CD4-positive, alpha-beta T cell treated with Interleukin-6 at 100 ng/mL for 8 hours (primary cell): ENCODE measurements around the gene GALNS.
"Not testable (repeated sequence)": the region's sequence is repeated elsewhere in the genome, so short reads cannot be mapped to it uniquely, and the experiment has no call there.

Experiments used
- DNase-seq: peaks from one replicate; pipeline ENCODE4 v3.0.0-alpha.2; 2020; ENCODE audit warnings: mixed read lengths, low spot score

GALNS gene

DNA sequence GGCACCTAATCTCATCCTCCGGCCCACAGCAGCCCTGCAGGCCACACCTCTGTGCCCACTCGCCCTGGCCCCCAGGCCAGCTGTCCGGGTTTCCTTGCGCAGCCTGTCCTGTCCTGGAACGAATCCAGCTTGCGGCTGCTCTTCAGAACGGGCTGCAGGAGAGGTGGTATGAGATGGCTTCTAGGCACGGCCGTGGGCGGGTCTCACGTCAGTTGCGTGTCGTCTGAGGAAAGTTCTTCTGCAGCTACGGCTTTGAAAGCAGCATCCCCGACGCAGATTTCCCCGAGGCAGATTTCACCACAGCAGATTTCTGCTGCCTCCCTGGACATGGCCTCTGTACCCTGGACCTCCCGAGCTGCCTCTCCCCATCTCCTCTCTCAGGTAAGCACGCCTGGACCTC, 18.2 kb downstream of the GALNS start:
- DNase-seq = no peak

DNA sequence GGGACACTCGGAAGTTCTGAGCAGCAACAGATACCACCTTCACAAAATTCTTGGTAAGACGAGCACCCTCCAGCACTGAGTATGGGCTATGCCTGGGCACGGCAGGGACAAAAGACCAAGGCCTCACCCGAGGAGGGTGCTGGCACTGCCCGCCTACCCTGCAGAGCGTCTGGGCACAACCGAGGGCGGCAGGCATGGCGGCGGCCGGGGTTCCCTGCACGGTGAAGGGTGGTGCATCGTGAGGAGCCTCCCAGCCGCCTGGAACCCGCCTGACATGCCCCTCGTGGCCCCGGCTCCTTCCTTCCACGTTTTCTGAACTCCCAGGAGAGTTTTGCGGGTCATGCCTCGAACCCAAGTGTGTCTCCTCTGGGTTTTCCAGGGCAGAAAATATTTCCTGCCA, 18.9 kb downstream of the GALNS start:
- DNase-seq = no peak

GRCh38 chr16:88836791-88837190, 20.0 kb downstream of the GALNS start:
- DNase-seq = no peak

GRCh38 chr16:88835818-88836217, 20.9 kb downstream of the GALNS start:
- no peak for DNase-seq

GRCh38 chr16:88835383-88835782, 21.4 kb downstream of the GALNS start:
- DNase-seq = no peak

GRCh38 chr16:88834670-88835069, 22.1 kb downstream of the GALNS start:
- DNase-seq = no peak

DNA sequence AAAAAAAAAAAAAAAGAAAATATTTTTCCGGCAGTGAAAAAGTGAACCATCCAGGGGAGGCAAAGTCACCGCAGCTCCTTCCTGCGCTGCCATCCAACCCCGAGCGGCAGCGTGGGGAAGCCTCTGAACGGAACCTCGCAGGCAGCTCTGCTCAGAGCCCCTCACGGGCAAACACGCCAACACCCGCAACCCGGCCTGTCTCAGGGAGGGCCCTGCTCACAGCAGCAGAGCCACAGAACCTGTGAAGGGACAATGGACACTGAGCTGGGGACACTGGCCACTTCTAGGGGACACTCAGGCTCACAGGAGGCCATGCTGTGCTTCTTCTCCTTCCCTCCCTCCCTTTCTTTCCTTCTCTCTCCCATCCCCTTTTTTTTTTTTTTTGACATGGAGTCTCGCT, 23.7 kb downstream of the GALNS start:
- DNase-seq = no peak

DNA sequence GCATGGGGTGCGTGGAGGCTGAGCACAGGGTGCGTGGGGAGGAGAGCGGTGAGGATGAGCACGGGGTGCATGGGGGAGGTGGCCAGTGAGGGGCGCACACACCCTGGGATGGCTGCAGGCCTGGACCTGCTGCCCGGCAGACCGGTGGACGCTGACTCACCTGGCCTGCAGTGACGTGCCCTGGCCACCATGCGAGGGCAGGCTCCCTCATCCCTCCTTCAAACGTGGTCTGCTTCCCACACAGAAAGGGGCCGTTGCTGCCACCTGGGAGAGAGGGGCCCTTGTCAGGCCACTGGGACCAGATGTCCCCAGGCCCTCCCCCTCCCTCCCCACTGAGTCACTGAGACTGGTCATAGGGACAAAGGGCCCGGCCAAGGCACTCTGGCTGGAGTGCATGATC, 24.9 kb downstream of the GALNS start:
- DNase-seq = no peak

GRCh38 chr16:88830783-88831182, 26.0 kb downstream of the GALNS start:
- no peak for DNase-seq

DNA sequence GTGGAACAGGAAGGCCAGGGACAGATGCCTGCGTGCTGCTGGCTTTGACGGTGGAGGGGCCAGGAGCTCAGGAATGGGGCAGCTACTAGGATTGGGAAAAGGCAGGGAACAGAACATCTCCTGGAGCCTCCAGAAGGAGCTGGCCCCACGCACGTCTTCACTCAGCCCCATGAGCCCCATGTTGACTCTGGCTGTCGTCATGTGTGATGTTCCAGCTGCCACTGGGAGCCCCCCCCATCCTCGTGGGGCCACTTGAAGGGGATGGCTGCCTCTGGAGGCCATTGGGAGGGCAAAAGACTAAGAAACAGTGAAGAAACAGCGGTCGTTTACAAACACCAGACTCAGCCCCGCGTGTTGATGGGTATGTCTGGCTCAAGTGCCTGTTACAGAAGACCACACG, 26.5 kb downstream of the GALNS start:
- no peak for DNase-seq

DNA sequence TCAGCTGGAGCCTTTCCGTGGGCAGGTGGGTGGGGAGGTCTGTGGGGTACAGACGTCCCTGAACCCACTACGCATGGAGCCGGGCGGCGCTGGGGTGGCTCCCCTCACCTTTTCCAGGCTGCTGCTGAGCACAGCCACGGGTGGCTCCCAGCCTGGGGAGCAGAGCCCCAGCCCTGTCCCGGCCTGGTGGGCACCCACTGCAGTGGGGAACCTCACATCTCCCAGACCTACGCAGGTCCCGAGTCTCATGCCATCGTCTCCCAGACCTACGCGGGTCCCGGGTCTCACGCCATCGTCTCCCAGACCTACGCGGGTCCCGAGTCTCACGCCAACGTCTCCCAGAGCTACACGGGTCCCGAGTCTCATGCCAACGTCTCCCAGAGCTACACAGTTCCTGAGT, 28.0 kb downstream of the GALNS start:
- no peak for DNase-seq

DNA sequence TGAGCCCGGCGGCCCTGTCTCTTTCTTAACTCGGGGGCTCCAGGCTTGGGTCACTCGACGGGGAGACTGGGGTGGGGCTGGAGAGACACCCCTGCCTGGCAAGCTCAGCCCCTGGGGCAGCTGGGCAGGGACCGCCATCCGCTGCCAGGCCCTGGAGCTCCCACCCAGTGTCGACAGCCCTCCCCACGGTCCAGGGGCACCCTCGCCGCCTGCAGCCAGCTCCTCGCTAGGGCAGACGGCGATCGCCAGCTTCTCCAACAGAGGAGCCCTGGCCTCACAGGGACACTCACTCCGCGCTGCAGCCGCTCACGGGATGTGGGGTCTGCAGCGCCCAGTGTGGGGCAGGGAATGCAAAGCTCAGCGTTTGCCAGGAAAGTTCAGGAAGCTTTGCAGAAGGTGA, 29.0 kb downstream of the GALNS start:
- DNase-seq = no peak

DNA sequence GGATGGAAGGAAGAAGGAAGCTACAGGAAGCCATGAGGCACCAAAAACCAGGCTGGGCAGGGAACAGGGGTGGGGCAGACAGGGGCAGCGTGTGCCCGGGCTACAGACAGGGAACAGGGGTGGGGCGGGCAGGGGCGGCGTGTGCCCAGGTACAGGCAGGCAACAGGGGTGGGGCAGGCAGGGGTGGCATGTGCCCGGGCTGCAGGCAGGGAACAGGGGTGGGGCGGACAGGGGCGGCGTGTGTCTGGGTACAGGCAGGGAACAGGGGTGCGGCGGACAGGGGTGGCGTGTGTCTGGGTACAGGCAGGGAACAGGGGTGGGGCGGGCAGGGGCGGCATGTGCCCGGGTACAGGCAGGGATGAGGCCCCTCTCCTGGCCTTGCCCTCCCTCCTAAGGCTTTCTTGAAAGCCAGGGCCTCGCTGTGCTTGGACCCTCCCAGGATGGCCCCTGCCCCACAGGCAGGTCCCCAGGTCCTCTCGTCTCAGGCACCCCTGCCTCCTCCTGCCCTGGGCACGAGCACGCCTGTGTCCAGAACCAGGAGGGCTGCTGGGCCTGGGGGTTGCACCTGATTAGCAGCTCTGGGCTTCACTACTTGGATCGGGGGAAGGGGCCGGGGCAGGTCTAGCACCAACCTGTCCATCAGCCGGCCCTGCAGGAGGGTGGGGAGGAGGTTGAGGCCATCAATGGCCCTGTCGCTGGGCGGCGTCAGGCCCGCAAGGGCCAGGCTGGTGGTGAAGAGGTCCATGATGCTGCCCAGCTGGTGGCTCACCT, 30.5 kb downstream of the GALNS start:
- DNase-seq = no peak

DNA sequence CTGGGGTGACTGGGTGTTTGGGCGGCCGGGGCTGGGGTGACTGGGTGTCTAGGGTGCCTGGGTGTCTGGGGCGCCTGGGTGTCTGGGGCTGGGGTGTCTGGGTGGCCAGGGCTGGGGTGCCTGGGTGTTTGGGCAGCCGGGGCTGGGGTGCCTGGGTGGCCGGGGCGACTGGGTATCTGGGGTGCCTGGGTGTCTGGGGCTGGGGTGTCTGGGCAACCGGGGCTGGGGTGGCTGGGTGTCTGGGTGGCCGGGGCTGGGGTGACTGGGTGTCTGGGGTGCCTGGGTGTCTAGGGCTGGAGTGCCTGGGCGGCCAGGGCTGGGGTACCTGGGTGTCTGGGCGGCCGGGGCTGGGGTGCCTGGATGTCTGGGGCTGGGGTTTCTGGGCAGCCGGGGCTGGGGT, 31.6 kb downstream of the GALNS start:
- DNase-seq = no peak

DNA sequence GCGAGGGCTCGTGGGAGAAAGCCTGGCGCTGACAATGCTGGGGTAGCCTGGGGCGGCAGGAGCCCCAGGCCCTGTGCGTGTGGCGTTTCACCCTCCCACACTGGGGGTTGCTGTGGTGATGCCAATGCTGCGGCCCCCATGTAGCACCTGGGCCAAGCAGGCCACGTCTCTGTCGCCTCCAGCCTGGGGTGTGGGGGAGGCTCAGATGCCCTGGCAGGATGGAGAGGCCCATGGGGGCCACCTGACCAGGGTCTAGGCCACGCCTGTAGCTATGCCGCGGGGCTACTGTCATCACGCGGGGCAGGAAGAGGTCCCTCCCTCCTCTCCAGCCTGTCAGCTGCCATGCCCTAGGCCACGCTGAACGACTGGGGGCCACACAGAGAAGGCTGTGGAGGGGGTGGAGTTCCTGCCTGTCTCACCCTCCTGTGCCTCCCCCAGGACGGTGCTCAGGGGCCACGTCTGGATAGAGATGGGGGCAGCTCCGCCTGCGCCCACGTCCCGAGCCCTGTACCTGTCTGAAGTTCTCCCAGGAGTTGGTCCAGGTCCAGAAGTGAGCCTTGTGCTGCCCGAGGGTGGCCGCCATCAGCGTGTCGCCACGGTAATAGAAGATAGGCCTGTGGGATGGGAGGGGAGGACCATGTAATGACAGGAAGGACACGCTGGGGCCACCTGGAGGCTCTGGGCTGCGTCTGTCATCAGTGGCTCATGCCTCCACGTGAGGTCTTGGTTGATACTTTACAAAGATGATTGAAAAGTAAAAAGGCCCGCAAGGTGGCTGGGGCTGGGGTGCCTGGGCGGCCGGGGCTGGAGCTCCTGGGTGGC, 32.3 kb downstream of the GALNS start:
- DNase-seq = no peak

DNA sequence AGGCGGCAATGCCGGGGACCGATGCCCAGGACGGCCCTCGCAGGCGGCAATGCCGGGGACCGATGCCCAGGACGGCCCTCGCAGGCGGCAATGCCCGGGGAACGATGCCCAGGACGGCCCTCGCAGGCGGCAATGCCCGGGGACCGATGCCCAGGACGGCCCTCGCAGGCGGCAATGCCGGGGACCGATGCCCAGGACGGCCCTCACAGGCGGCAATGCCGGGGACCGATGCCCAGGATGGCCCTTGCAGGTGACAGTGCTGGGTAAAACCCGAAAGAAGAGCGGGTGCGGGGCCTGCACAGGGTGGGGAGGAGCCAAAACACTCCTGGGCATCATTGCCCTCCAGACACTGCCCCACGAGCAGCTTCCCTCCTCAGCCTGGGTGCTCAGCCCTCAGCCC, 33.1 kb downstream of the GALNS start:
- not testable (repeated sequence) for DNase-seq

- no peak for DNase-seq
These were observed 34.3 kb downstream of the GALNS start for GRCh38 chr16:88822281-88823040.

DNA sequence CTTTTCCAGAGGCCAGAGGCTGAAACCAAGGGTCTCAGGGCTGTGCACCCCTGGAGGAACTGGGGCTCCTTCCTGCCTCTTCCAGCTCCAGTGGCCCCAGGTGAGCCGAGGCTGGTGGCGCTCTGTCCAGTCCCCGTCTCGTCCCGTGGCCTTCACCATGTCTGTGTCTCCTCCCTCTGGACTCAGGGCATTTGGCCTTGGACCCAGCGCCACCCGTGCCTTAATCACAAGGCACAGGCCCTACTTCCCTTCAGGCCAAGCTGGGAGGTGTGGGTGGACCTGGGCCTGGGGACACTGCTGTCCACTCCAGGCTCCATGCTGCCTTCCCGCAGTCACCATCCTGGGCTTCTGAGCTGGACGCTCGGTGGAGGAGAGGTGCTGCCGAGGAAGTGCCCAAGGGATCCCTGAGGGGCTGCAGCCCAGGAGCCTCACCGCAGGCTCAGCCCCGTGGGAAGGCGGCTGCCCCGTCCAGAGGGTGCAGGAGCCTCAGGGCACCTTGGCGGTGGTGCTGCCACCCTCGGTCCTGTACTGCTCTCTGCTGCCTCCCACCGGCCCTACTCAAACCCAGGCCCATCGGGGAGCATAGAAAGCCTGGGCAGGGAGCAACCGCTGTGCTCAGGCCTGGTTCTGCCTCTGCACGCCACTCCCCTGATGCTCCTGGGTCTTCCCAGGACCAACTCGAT, 35.4 kb downstream of the GALNS start:
- DNase-seq = no peak

- DNase-seq = no peak
These were observed 36.2 kb downstream of the GALNS start for GRCh38 chr16:88820385-88821025.

GRCh38 chr16:88819126-88819525, 37.6 kb downstream of the GALNS start:
- no peak for DNase-seq

GRCh38 chr16:88818575-88818874, 38.2 kb downstream of the GALNS start:
- no peak for DNase-seq
